ENCODE data around the gene JMJD7. TPM values are rescaled to one million over a fixed set of nuclear protein-coding genes. Genes with fewer than 3 reads are reported as not detected.

Gene JMJD7
- total RNA-seq, 2 donors from 2014 or later = 8.4 to 10.9 TPM

DNA sequence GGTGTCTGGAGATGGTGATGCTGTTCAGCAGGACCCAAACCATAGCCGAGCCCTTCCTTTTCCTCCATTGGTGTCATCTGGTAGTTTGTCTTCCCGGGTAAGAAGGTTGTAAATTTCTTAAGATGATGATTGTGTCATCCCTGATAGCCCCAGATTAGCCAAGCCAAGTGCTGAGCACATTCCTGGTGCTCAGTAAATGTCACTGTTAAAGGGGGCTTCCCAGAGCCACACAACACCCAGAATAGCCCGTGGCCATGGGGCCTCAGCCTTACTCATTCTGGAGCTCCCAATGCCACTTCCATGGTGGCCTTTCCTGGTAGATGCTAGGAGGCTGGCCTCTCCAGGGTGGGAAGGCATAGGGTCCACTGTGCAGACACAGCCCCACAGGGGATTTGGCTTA is 6.2 kb downstream of the JMJD7 start:
- intact Hi-C loops (cut with DNase I, micrococcal nuclease) = no loop called here
- DNase-seq = no peak
- ATAC-seq = no peak

DNA sequence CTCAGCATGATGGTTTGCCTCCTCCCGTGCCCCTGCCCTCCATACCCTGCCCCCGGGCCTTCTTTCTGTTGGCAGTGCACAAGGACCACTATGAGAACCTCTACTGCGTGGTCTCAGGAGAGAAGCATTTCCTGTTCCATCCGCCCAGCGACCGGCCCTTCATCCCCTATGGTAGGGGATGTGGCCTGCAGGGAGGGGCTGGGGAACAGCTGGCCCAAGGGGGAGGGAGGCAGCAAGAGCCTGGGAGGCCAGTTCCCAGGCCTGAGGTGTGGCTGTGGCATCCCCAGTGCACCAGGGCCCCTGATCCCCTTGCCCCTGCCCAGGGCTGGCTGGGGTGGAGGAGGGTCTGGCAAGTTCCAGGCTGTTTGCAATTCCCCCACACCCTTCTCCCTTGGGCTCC is 8.2 kb downstream of the JMJD7 start:
- ATAC-seq (no peak), DNase-seq (no peak)
- intact Hi-C loops (cut with DNase I, micrococcal nuclease) = no loop called here

DNA sequence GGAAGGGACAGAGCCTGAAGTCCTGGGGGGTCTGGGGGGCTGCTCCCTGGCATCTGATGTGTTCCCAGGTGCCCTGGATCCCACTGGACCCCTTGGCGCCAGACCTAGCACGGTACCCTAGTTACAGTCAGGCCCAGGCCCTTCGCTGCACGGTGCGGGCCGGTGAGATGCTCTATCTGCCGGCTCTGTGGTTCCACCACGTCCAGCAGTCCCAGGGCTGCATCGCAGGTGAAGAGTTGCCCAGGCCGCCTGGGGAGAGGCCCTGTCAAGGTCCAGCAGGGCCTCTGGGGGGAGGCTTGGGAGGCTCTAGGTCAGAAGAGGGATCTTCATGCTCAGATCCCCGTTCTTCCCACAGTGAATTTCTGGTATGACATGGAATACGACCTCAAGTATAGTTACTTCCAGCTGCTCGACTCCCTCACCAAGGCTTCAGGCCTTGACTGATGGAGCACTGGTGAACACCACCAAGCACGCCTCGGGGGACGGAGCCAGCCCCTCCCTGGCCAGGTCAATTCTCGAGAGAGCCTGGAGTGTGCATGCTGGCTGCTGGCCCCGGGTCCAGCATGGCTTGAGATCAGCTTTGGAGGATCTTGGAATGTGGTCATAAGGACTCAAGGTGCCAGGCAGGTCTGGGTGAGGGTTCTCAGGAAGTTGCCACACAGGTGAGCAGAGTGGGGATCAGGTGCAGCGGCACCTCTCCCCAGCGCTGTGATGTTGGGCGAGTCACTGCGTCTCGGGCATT is 9.0 kb downstream of the JMJD7 start:
- ATAC-seq (no peak), DNase-seq (no peak)
- intact Hi-C loops (cut with DNase I, micrococcal nuclease) = no loop called here

DNA sequence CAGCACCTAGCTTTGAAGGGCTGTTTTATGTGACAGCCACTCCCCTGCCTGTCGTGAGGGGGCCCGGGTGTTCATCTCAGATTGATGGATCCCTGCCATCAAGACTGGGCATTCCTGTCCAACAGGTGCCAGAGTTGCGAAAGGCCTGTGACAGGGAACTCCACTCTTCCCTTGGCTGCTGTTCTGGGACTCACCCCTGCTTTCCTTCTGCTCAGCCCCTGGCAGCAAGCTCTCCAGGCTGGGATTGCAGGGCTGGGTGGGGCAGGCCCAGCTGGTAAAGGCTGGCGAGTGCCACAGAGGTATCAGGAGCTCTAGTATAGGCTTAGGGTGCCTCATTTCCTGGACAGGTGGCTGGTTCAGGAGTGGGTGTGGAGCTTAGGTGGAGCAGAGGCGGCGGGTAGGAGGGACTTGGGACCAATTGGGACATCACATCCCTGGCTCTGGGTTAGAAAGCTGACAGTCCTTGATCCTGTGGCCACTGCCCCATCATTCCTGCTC is 10.6 kb downstream of the JMJD7 start, which contains the start of gene PLA2G4B:
TSS of gene PLA2G4B (plus strand) at position 448 of the 498 bp plus-strand sequence. CDS start 67 bp downstream, outside the sequence.
- DNase-seq = peak; percentile 70 to 90
- intact Hi-C loops (cut with DNase I, micrococcal nuclease) = no loop called here
- peak; percentile 94 for ATAC-seq

DNA sequence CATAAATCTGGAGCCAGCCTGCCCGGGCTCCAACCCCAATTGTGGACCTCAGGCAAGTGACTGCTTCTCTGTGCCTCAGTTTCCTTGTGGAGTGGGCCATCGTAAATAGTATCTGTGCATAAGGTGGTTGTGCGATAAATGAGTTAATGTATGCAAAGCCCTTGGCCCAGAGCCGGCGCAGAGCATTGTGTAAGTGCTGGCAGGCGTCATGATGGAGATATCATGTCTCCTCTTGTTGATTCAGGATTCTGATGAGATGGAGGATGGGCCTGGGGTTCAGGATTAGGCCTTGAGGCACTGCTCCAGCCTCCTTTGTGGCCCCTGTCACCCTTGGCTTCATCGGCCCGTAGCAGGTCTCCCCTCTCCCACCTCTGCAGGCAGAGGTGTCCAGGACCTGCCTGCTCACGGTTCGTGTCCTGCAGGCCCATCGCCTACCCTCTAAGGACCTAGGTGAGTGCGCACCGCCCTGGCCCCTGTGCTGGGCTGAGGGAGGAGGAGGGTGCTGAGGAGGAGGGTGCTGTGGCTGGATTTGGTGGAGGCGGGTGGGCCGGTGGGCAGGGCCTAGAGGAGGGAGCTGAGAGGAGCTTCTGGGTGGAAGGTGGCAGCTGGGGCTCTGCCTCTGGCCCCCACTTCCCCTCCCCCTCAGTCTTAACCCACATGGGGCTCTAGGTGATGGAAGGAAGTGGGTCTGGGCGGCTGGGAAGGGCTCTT is 12.0 kb downstream of the JMJD7 start:
- intact Hi-C loops (cut with DNase I, micrococcal nuclease) = no loop called here
- no peak for ATAC-seq
- DNase-seq = no peak

DNA sequence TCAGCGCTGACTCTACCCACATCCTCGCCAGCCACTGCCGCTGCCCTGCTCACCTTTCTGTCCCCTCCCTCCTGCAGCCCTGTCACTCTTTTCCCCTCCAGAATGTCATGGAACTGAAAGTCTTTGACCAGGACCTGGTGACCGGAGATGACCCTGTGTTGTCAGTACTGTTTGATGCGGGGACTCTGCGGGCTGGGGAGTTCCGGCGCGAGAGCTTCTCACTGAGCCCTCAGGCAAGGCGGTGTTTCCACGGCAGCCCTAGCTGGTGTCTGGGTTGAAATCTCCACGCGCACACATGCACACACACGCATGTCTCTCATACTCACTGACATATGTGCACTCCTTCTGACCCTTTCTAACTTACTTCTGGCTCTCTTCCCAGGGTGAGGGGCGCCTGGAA is 12.8 kb downstream of the JMJD7 start:
- intact Hi-C loops (cut with DNase I, micrococcal nuclease) = no loop called here
- ATAC-seq = no peak
- no peak for DNase-seq

DNA sequence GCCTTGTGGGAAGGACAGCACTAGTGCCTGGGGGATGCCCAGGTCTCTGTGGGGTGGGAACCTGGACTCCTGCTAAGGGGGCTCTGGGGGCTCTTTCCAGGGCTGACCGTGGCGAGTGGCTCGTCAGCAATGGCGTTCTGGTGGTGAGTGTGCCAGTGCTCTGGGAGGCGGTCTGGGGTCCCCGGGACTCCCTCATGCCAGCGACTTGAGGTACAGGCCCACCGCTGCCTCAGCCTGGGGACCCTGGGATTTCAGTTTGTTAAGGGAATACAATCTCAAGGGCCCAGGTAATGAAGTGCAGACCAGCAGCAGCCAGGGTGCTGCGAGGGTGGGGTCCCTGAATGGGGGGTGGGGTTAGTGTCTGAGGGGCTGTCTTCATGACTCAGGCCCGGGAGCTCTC is 13.2 kb downstream of the JMJD7 start:
- ATAC-seq (no peak), DNase-seq (no peak)
- intact Hi-C loops (cut with DNase I, micrococcal nuclease) = no loop called here

DNA sequence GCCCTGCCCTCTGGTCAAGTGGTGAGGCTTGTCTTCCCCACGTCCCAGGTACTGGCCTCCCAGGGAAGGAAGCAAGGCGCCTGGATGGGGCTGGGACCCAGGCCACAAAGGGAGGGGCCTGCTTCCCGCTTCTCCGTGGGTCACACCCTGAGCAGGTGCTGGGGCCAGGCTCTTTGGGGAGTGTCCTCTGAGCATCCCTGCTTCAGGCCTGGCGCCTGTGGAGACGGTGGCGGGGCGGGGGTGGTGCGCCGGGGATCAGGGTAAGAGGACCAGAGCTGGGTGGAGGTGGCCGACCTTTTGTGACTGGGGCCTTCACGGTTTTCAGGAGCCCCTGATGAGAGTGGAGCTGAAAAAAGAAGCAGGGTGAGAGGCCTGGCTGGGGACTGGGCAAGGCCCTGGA is 14.3 kb downstream of the JMJD7 start:
- intact Hi-C loops (cut with DNase I, micrococcal nuclease) = no loop called here
- ATAC-seq (peak; percentile 23), DNase-seq (peak in 1 of 2 donors; percentile 27)

DNA sequence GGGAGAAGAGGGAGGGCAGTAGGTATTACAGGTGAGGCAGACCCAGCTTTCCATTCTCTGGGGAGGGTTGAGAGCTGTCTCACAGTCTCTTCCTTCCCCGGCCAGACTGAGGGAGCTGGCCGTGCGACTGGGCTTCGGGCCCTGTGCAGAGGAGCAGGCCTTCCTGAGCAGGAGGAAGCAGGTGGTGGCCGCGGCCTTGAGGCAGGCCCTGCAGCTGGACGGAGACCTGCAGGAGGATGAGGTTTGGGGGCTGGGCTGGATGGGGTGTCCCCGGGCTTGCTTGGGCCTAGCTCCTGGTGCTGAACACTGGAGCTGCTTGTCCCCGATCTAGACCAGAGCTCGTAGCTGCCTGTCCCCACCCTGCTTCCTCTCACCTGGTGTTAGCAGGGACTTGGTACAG is 15.7 kb downstream of the JMJD7 start:
- ATAC-seq = no peak
- no peak for DNase-seq
- intact Hi-C loops (cut with DNase I, micrococcal nuclease) = no loop called here

DNA sequence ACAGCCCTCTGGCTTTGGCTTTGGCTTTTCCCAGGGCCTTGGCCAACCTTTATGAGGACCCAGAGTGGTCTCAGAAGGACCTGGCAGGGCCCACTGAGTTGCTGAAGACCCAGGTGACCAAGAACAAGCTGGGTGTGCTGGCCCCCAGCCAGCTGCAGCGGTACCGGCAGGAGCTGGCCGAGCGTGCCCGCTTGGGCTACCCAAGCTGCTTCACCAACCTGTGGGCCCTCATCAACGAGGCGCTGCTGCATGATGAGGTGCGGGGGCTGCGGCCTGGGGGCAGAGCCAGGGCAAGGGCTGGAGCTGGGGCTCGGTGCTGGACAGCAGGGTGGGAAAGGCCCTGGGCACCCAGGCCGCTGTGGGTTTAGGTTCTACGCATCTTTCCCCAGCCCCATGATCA is 16.9 kb downstream of the JMJD7 start:
- intact Hi-C loops (cut with DNase I, micrococcal nuclease) = no loop called here

DNA sequence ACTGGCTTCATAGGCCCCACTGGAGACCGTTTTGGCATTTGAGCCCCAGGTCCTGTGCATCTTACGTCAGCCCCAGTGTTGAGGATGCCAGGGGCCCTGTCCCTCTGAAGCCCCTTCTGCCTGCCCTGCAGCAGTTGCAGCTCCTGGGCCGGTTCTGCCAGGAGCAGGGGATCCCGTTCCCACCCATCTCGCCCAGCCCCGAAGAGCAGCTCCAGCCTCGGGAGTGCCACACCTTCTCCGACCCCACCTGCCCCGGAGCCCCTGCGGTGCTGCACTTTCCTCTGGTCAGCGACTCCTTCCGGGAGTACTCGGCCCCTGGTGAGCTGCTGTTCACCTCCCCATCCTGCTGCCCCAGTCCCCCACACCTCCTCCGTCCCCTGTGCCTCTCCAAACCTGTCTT is 19.3 kb downstream of the JMJD7 start:
- DNase-seq (no peak), ATAC-seq (no peak)
- intact Hi-C loops (cut with DNase I, micrococcal nuclease) = no loop called here

More for the DNA sequence above, 16.9 kb downstream of the JMJD7 start:
- DNase-seq = no peak
- ATAC-seq = no peak

DNA sequence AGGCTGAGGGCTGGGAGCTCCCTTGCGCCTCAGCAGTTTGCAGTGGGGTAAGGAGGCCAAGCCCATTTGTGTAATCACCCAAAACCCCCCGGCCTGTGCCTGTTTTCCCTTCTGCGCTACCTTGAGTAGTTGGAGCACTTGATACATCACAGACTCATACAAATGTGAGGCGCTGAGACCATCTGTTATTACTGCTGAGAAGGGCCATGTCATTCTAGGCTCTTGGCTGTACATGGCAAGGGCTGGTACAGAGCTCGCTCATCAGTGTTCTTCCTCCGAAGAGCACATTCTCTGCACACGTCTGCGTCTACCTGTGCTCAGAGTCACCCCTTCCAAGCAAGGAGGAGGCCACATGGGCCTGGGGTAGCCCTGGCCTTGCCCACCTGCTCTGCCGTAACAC is 20.1 kb downstream of the JMJD7 start:
- intact Hi-C loops (cut with DNase I, micrococcal nuclease) = no loop called here
- DNase-seq (no peak), ATAC-seq (no peak)

DNA sequence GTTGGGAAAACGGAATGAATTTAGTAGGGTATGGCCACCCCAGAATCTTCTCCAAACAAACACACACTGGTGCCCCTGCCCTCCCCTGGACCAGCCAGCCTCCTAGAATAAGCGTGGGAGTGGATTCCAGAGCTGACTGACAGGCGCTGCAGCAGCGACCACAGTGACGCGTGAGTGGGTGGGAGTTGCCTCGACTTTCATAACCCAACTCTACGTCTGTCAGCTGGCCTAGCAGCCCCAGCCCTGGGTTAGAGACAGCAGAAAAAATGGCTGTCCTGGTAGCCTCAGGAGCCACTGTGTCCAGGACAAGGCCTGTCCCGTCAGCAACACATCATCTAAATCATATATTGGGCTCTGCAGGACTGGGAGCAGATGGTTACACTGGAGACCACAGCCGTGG is 20.7 kb downstream of the JMJD7 start:
- intact Hi-C loops (cut with DNase I, micrococcal nuclease) = no loop called here
- no peak for ATAC-seq
- DNase-seq = no peak

DNA sequence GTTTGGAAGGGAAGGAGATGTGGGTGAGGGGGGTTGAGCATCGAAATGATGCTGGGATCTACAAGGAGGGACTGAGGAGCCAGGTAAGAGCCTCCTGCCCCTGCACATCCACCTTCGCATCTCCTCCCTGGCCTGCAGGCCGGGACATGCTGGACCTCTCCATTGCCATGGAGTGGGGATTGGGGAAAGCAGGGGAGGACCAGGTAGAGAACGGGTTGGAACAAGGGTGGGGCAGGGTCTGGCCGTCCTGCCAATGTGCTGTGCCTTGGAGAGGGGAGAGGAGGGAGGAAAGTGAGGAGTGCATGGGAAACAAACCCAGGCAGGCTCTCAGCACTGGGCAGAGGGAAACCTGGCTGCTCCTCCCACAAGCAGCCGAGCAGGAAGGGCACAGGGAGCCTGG is 21.3 kb downstream of the JMJD7 start:
- intact Hi-C loops (cut with DNase I, micrococcal nuclease) = no loop called here
- no peak for DNase-seq
- no peak for ATAC-seq

DNA sequence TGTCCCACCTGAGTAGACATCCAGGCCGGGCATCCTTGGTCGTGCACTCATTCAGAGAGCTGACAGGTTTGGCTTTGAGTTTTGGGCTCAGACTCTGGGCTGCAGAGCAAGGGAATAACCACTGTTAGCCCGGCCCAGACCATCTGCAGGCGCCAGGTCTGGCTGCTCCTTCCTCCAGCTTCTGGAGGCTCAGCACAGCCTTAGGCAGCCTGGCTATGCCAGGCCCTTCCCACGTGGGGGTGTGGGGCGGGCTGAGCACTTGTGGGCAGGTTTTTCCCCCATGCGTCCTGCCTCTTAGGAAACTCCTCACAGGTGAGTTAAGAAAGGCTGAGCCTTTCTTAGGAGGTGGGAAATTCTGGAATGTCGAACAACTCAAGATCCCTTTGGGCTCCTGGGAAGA is 22.0 kb downstream of the JMJD7 start:
- intact Hi-C loops (cut with DNase I, micrococcal nuclease) = no loop called here
- no peak for DNase-seq
- peak; percentile 11 for ATAC-seq

DNA sequence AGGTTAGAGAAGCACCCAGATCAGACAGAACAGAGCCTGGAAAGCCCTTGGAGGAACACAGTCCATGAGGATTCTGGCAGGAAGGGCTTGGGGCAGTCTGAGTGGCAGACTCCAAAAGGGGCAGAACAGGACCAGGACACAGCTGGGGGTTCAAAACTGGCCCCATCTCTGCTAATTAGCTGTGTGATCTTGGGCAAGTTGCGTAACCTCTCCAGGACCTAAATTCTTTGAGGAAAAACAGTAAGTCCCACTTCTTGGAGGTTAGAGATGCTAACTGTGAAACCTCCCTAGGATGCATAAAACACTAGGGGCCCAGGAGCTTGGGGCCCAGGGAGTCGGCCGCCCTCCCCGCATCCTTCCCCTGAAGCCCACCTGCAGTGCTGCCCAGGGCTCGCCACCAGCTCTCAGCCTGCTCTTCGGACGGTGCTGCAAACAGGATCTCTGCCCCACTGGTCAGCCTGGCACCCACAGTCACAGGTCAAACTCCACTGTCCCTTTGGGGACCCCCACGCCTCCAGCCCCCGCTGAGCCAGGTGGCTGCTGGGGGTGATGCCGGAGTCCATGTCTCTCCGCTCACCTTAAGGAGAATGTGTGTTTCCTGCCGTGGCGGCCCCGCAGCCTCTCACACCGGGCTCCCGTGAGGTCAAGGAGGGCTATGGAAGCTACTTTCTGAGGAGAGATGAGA is 22.7 kb downstream of the JMJD7 start:
- intact Hi-C loops (cut with DNase I, micrococcal nuclease) = no loop called here
- DNase-seq = no peak
- peak; percentile 5 for ATAC-seq

DNA sequence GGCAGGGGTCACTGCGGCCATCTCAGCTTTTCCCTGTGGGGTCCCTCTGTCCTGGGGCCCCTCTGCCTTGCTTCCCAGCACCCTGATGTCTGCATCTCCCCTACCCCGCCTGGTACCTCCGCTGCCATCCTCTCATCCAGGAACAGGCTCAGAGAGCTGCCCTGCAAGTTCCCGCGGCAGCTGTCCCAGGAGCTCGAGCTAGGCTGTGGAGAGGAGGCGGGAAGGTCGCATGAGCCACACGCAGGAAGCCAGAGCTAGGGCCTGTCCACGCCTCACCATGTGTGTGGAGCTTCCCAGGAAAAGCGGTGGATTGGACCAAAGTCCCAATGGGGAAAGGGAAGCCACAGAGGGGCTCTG is 23.3 kb downstream of the JMJD7 start:
- ATAC-seq = peak; percentile 12
- intact Hi-C loops (cut with DNase I, micrococcal nuclease) = no loop called here
- DNase-seq = no peak

DNA sequence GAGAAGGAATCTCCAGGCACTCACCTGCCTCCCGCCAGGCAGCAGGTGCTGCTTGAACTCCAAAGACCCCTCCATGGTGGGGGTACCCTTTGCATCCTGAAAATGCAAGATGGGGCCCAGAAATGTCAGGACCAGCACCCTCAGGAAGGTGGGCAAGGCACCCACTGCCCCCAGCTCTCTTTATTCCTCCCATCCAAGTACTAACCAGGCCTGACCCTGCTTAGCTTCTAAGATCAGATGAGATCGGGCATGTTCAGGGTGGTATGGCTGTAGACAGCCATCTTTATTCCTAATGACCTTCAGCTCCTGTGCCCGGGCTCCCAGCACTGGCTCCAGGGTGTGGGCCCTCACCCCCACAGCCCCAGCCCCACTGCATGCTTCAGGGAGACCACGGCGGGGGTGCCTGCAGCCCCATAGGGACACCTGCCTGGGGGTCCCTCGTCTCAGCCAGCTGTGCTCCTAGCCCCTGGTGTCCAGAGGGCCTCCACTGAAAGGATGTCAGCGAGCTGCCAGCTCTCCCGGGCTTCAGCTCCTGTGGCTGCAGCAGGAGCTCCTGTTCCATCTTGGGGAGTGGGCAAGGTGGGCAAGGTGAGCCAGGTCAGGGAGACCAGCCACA is 24.0 kb downstream of the JMJD7 start:
- DNase-seq = no peak
- intact Hi-C loops (cut with DNase I, micrococcal nuclease) = no loop called here
- ATAC-seq = no peak

DNA sequence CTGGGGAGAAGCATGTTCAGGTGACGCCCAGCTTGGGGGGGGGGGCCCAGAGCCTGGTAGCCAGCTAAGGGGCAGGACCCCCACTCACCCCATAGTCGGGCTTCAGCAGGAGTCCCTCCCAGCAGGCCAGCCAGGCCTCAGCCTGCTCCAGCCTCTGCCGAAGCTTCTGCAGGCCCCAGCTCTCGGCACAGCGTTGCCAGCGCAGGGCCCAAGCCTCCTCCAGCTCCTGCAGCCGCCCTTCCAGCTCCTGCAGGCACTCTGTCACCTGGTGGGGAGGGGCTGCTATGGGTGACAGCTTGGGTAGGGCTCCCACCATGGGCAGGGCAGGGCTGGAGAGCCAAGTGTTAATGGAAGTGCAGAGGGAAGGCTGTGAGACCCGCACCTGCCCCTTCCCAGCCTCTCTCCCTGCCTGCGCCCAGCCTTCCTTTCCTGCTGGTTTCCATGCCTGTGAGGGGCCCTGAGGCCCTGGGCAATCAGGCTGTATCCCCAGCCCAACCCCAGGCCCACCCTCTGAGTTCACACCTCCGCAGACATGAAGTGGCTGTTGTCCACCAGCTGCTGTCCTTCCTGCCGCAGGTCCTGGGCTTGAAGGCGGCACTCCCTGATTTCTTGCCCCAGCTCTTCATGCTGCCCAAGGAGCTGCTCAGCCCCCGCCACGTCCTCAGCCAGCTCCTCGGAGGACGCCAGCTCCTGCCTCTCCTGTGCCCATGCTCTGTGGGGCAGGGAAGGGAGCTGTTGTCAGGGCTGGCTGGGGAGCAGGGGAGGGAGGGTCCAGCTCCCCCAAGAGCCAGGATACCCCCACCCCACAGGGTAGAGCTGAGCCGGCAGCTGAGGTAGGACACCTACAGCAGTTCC is 25.1 kb downstream of the JMJD7 start:
- DNase-seq (no peak), ATAC-seq (no peak)
- intact Hi-C loops (cut with DNase I, micrococcal nuclease) = no loop called here
